GM12872 (cell line): ENCODE measurements around the gene CHST12.

Experiments
- CTCF ChIP-seq: IDR thresholded peaks from 3 replicates; pipeline ENCODE4 v1.5.1; 2011; ENCODE audit warnings: low read depth, mild to moderate bottlenecking, low read length, moderate library complexity; ENCODE audit not compliant: insufficient read depth

CHST12 gene

GRCh38 chr7:2411815-2412586 lies 8.6 kb downstream of the CHST12 start:
- no peak for TF ChIP-seq CTCF

- no peak for TF ChIP-seq CTCF
Measured at GRCh38 chr7:2412587-2413201, 9.3 kb downstream of the CHST12 start.

GRCh38 chr7:2416063-2416462 lies 12.7 kb downstream of the CHST12 start:
- TF ChIP-seq CTCF = no peak

- TF ChIP-seq CTCF = no peak
Measured at GRCh38 chr7:2416650-2417049, 13.2 kb downstream of the CHST12 start.

GRCh38 chr7:2417981-2418481 lies 14.6 kb downstream of the CHST12 start:
- no peak for TF ChIP-seq CTCF

- TF ChIP-seq CTCF = no peak
Measured at GRCh38 chr7:2420216-2420933, 17.0 kb downstream of the CHST12 start.

- TF ChIP-seq CTCF = no peak
Measured at GRCh38 chr7:2421943-2422310, 18.5 kb downstream of the CHST12 start.
